ENCODE data around the gene KXD1.

Gene KXD1

DNA sequence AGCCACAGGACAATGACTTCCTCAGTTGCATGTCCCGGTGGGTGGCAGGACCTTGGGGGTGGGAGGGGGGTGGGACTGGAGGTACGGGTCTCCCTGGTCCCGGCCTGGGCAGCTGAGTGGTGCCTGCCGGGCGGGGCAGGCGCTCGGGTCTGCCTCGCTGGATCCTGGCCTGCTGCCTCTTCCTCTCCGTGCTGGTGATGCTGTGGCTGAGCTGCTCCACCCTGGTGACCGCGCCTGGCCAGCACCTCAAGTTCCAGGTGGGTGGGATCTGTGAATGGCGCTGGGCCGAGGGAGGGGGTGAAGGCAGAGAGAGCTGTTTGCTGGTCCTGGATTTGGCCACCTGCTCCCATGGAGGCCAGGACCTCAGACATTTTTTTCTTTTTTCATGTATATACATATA, 60.6 kb downstream of the KXD1 start:
- DNase-seq: no peak

Measured in HCEC 1CT (cell line).